H9 (cell line): ENCODE data around the gene RMC1. TPM values are rescaled to one million over a fixed set of nuclear protein-coding genes. Genes with fewer than 3 reads are reported as not detected.
"Not testable (repeated sequence)": the region's sequence is repeated elsewhere in the genome, so short reads cannot be mapped to it uniquely, and the experiment has no call there.

Experiments used
- DNase-seq: peaks from one replicate; pipeline ENCODE4 v3.0.0-alpha.2; 2017
- H2AFZ ChIP-seq: one replicate; pipeline ENCODE4 v1.6.1; 2013; ENCODE audit warnings: mild to moderate bottlenecking, low read length, control low read depth, moderate library complexity
- H2AK5ac ChIP-seq: 2 replicates; pipeline ENCODE4 v1.6.1; 2013; ENCODE audit warnings: low read length, control low read depth, mixed read lengths; ENCODE audit not compliant: insufficient read length
- H2BK120ac ChIP-seq: one replicate; pipeline ENCODE4 v1.6.1; 2013; ENCODE audit warnings: low read depth, mild to moderate bottlenecking, low read length, control low read depth, inconsistent platforms; ENCODE audit not compliant: poor library complexity, severe bottlenecking
- H2BK12ac ChIP-seq: 2 replicates; pipeline ENCODE4 v1.6.1; 2013; ENCODE audit warnings: low read length, control low read depth, mixed read lengths, low read depth; ENCODE audit not compliant: insufficient read length
- H2BK15ac ChIP-seq: 2 replicates; pipeline ENCODE4 v1.6.1; 2013; ENCODE audit warnings: low read depth, low read length, control low read depth
- H2BK20ac ChIP-seq: one replicate; pipeline ENCODE4 v1.6.1; 2013; ENCODE audit warnings: low read depth, mild to moderate bottlenecking, low read length, control low read depth, inconsistent platforms; ENCODE audit not compliant: poor library complexity, severe bottlenecking
- H2BK5ac ChIP-seq: 2 replicates; pipeline ENCODE4 v1.6.1; 2013; ENCODE audit warnings: low read length, control low read depth, mixed read lengths; ENCODE audit not compliant: insufficient read length
- H3K14ac ChIP-seq: 2 replicates; pipeline ENCODE4 v1.6.1; 2013; ENCODE audit warnings: low read length, control low read depth; ENCODE audit not compliant: insufficient read depth
- H3K18ac ChIP-seq: 2 replicates; pipeline ENCODE4 v1.6.1; 2013; ENCODE audit warnings: low read depth, mild to moderate bottlenecking, mixed read lengths, low read length, control low read depth; ENCODE audit not compliant: insufficient read length
- H3K23ac ChIP-seq: 2 replicates; pipeline ENCODE4 v1.6.1; 2013; ENCODE audit warnings: low read length, control low read depth, mixed read lengths, low read depth; ENCODE audit not compliant: insufficient read length
- H3K23me2 ChIP-seq: 2 replicates; pipeline ENCODE4 v1.6.1; 2013; ENCODE audit warnings: low read depth, mild to moderate bottlenecking, mixed read lengths, low read length, control low read depth; ENCODE audit not compliant: insufficient read length, poor library complexity, severe bottlenecking
- H3K27ac ChIP-seq: 2 replicates; pipeline ENCODE4 v1.5.1; 2013; ENCODE audit warnings: low read length, control low read depth, mixed read lengths, low read depth; ENCODE audit not compliant: insufficient read length
- H3K27me3 ChIP-seq: 2 replicates; pipeline ENCODE4 v1.6.1; 2013; ENCODE audit warnings: low read length, control low read depth, inconsistent platforms; ENCODE audit not compliant: insufficient read depth
- H3K4ac ChIP-seq: 2 replicates; pipeline ENCODE4 v1.6.1; 2013; ENCODE audit warnings: low read depth, mild to moderate bottlenecking, control low read depth, inconsistent platforms, low read length, moderate library complexity
- H3K4me1 ChIP-seq: 2 replicates; pipeline ENCODE4 v1.6.1; 2013; ENCODE audit warnings: low read length, control low read depth, inconsistent platforms; ENCODE audit not compliant: insufficient read depth
- H3K4me2 ChIP-seq: 2 replicates; pipeline ENCODE4 v1.6.1; 2013; ENCODE audit warnings: low read length, control low read depth, mixed read lengths; ENCODE audit not compliant: insufficient read length, insufficient read depth
- H3K56ac ChIP-seq: 2 replicates; pipeline ENCODE4 v1.6.1; 2013; ENCODE audit warnings: low read depth, mild to moderate bottlenecking, mixed read lengths, low read length, control low read depth; ENCODE audit not compliant: insufficient read length
- H3K79me1 ChIP-seq: 2 replicates; pipeline ENCODE4 v1.6.1; 2013; ENCODE audit warnings: low read depth, mild to moderate bottlenecking, moderate library complexity, low read length, control low read depth, inconsistent platforms; ENCODE audit not compliant: insufficient read depth, poor library complexity, severe bottlenecking
- H3K79me2 ChIP-seq: 2 replicates; pipeline ENCODE4 v1.6.1; 2013; ENCODE audit warnings: low read length, control low read depth, inconsistent platforms; ENCODE audit not compliant: insufficient read depth
- H3K9ac ChIP-seq: 2 replicates; pipeline ENCODE4 v1.6.1; 2013; ENCODE audit warnings: low read length, control low read depth, mixed read lengths; ENCODE audit not compliant: insufficient read length; ENCODE audit errors: extremely low read depth
- H3K9me3 ChIP-seq: one replicate; pipeline ENCODE4 v1.6.1; 2013; ENCODE audit warnings: low read depth, low read length, inconsistent platforms; ENCODE audit not compliant: control insufficient read depth
- H3T11ph ChIP-seq: one replicate; pipeline ENCODE4 v1.6.1; 2013; ENCODE audit warnings: mild to moderate bottlenecking, low read length, control low read depth, inconsistent platforms
- H4K20me1 ChIP-seq: one replicate; pipeline ENCODE4 v1.6.1; 2013; ENCODE audit not compliant: control insufficient read depth, insufficient read length, insufficient read depth
- H4K5ac ChIP-seq: 2 replicates; pipeline ENCODE4 v1.6.1; 2013; ENCODE audit warnings: low read depth, mild to moderate bottlenecking, mixed read lengths, low read length, control low read depth; ENCODE audit not compliant: insufficient read length
- H4K8ac ChIP-seq: replicated peaks from 2 replicates; pipeline ENCODE4 v1.6.1; 2013; ENCODE audit warnings: low read length, control low read depth, mixed read lengths, low read depth; ENCODE audit not compliant: insufficient read length
- H4K91ac ChIP-seq: 2 replicates; pipeline ENCODE4 v1.6.1; 2013; ENCODE audit warnings: low read depth, mild to moderate bottlenecking, moderate library complexity, mixed read lengths, low read length, control low read depth; ENCODE audit not compliant: insufficient read length
- H3K27ac Mint-ChIP-seq, 3 experiments: 2 replicates in 2 of 3; 3 replicates in 1 of 3; pipeline ENCODE4 v1.8.0; 2020 to 2021; ENCODE audit warnings: mixed read lengths in 3 of 3, mild to moderate bottlenecking in 1 of 3, moderate library complexity in 1 of 3
- H3K27me3 Mint-ChIP-seq: 2 replicates; pipeline ENCODE4 v1.8.0; 2021; ENCODE audit warnings: low read depth, mild to moderate bottlenecking, moderate library complexity, mixed read lengths
- H3K36me3 Mint-ChIP-seq, 3 experiments: 2 replicates in 2 of 3; 3 replicates in 1 of 3; pipeline ENCODE4 v1.8.0; 2020 to 2021; ENCODE audit warnings: low read depth in 3 of 3, mixed read lengths in 3 of 3; ENCODE audit not compliant: insufficient read depth in 1 of 3
- H3K4me1 Mint-ChIP-seq, 2 experiments: 2 replicates each; pipeline ENCODE4 v1.8.0; 2020; ENCODE audit warnings: mixed read lengths in 2 of 2
- H3K4me3 Mint-ChIP-seq, 2 experiments: 2 replicates in 1 of 2; 3 replicates in 1 of 2; pipeline ENCODE4 v1.8.0; 2020 to 2021; ENCODE audit warnings: mild to moderate bottlenecking in 2 of 2, mixed read lengths in 2 of 2, moderate library complexity in 1 of 2
- H3K9me3 Mint-ChIP-seq, 2 experiments: 2 replicates in 1 of 2; 3 replicates in 1 of 2; pipeline ENCODE4 v1.8.0; 2020; ENCODE audit warnings: mild to moderate bottlenecking in 2 of 2, mixed read lengths in 2 of 2, moderate library complexity in 1 of 2
- WGBS: extraction: QIAGEN DNeasy Blood & Tissue Kit; methylation state at CpG from one replicate; pipeline ENCODE4 v1.1.7; 2013; ENCODE audit warnings: missing lambda C conversion rate, low lambda C conversion rate, mixed read lengths; ENCODE audit not compliant: insufficient read length; ENCODE audit errors: extremely low coverage; 5-methylcytosine and 5-hydroxymethylcytosine counted together
- total RNA-seq: library from RNA; stranded (reverse); gene quantifications from 2 replicates; pipeline ENCODE4 v1.2.1, GENCODE V29; 2021
- TF ChIP-seq, protein P1 (sequence below): fragments of 200-600 bp; sonication (generic); conservative IDR thresholded peaks from 3 replicates; pipeline ENCODE4 v1.8.0; 2021; ENCODE audit warnings: antibody characterized with exemption, mild to moderate bottlenecking

The RMC1 gene
- total RNA-seq, 1 experiment from 2014 or later, result 21.3 TPM

DNA sequence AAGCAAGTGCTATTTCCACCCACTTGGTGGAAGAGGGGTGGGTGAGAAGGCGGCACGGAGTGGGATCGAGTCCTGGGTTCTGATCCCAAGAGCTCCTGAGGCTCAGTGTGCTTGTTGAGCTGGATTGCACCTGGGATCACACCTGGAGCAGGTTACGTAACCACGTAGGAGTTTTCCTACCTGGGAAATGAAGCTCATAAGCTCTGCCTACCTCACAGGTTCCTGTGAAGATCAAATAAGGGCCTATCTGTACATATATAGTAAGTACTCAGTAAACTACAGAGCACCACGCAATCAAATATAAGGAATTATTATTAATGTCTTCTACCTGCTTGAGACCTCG lies 72.0 kb downstream of the RMC1 start:
- Histone ChIP-seq H2BK120ac (no peak overlapping the region), H4K8ac (no peak overlapping the region), H3K4ac (no peak overlapping the region), H3K9me3 (no peaks in the 10 kb centered on the region), H3K23ac (no peak overlapping the region), H3K14ac (no peak overlapping the region), H2AK5ac (no peak overlapping the region), H3K4me1 (peaks cover 2% of the 10 kb centered on the region; the same call in 1 of the 2 replicates), H4K91ac (no peak overlapping the region), H4K5ac (no peak overlapping the region), H4K20me1 (no peaks in the 10 kb centered on the region), H3K79me1 (peaks cover 4% of the 10 kb centered on the region), H3K27ac (no peak overlapping the region), H2BK5ac (no peak overlapping the region), H3T11ph (no peak overlapping the region), H3K9ac (no peak overlapping the region), H3K79me2 (peaks cover 4% of the 10 kb centered on the region; the same call in 1 of the 2 replicates), H2AFZ (no peak overlapping the region), H3K18ac (no peak overlapping the region), H2BK12ac (no peak overlapping the region), H2BK20ac (no peak overlapping the region), H2BK15ac (no peak overlapping the region), H3K4me2 (no peak overlapping the region), H3K56ac (no peak overlapping the region), H3K27me3 (no peaks in the 10 kb centered on the region), H3K23me2 (no peaks in the 10 kb centered on the region)
- TF ChIP-seq, protein P1, sequence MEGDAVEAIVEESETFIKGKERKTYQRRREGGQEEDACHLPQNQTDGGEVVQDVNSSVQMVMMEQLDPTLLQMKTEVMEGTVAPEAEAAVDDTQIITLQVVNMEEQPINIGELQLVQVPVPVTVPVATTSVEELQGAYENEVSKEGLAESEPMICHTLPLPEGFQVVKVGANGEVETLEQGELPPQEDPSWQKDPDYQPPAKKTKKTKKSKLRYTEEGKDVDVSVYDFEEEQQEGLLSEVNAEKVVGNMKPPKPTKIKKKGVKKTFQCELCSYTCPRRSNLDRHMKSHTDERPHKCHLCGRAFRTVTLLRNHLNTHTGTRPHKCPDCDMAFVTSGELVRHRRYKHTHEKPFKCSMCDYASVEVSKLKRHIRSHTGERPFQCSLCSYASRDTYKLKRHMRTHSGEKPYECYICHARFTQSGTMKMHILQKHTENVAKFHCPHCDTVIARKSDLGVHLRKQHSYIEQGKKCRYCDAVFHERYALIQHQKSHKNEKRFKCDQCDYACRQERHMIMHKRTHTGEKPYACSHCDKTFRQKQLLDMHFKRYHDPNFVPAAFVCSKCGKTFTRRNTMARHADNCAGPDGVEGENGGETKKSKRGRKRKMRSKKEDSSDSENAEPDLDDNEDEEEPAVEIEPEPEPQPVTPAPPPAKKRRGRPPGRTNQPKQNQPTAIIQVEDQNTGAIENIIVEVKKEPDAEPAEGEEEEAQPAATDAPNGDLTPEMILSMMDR, result no peak
- DNase-seq, result no peak
- H3K27ac Mint-ChIP-seq, result peak overlapping the region in 1 of 3 experiments; percentile 76; a peak in 1 of 7 replicates
- peaks cover 15 to 32% (median 22%) of the 10 kb centered on the region in 3 experiments for H3K36me3 Mint-ChIP-seq
- whole genome bisulfite sequencing, result no CpG with 5 or more reads among the region's 7 CpGs
- H3K4me1 Mint-ChIP-seq, result peaks cover 12 to 18% of the 10 kb centered on the region in 2 experiments; a peak in 3 of 4 replicates
- H3K4me3 Mint-ChIP-seq, result no peak overlapping the region
- peaks cover 0 to 2% of the 10 kb centered on the region in 2 experiments; a peak in 2 of 5 replicates for H3K9me3 Mint-ChIP-seq
- no peaks in the 10 kb centered on the region for H3K27me3 Mint-ChIP-seq

DNA sequence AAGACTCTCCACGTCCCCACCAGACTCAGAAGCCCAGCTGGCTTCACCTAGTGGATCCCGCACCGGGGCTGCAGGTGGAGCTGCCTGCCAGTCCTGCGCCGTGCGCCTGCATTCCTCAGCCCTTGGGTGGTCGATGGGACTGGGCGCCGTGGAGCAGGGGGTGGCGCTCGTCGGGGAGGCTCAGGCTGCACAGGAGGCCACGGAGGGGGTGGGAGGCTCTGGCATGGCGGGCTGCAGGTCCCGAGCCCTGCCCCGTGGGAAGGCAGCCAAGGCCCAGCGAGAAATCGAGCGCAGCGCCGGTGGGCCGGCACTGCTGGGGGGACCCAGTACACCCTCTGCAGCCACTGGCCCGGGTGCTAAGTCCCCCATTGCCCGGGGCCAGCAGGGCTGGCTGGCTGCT lies 74.2 kb downstream of the RMC1 start:
- not testable (repeated sequence) for H3K4me2 ChIP-seq, H2AK5ac ChIP-seq, DNase-seq, H3K9ac ChIP-seq, H3T11ph ChIP-seq, H3K9me3 Mint-ChIP-seq, H3K79me1 ChIP-seq, H3K4me3 Mint-ChIP-seq, H2BK12ac ChIP-seq, H4K91ac ChIP-seq, H2BK15ac ChIP-seq, H3K27ac Mint-ChIP-seq, H3K56ac ChIP-seq, H3K9me3 ChIP-seq, H3K4me1 ChIP-seq, H3K27me3 Mint-ChIP-seq, H3K27me3 ChIP-seq, H2BK20ac ChIP-seq, H4K8ac ChIP-seq, H2BK5ac ChIP-seq, H3K18ac ChIP-seq, H2BK120ac ChIP-seq, H3K27ac ChIP-seq, H3K79me2 ChIP-seq, H3K23ac ChIP-seq, H4K20me1 ChIP-seq, H3K4ac ChIP-seq, H3K23me2 ChIP-seq, H4K5ac ChIP-seq, H2AFZ ChIP-seq, H3K14ac ChIP-seq
- no CpG with 5 or more reads among the region's 24 CpGs for WGBS
- Mint-ChIP-seq H3K4me1 (peaks cover 16 to 21% of the 10 kb centered on the region in 2 experiments; a peak in 3 of 4 replicates), H3K36me3 (peaks cover 14 to 28% (median 15%) of the 10 kb centered on the region in 3 experiments)
